ENCODE measurements around the gene NSMCE1. TPM values are rescaled to one million over a fixed set of nuclear protein-coding genes. Genes with fewer than 3 reads are reported as not detected.

The NSMCE1 gene
- total RNA-seq, 1 experiment from 2014 or later: 106 TPM

DNA sequence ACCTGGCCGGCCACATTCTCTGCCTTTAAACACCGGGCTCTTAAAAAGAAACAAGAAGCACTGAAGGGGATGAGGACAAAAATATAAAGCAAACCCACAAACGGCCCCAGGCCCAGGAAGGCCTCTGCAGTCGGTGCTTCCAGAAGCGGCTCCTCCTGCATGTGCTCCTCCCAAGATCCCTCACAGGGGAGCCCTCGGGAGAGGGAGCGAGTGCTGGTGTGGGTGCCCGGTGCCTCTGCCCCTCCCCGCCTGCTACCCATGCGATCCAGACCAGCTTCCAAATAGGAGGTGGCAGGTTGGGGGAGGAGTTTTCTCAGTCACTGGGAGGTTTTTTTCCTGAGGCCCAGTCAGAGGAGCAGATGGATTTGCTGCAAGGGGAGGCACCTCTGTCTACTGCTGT lies 49.4 kb downstream of the NSMCE1 start:
- no peak overlapping the region for H3K27ac Mint-ChIP-seq (ENCODE audit: low read depth, unreplicated experiment)
- CTCF ChIA-PET: interaction anchor here (0.6 to 1.0 kb wide), 3 partner anchors 15 to 39 kb away, joined by 3 to 4 read pairs (median 3); no protein-coding TSS in a partner anchor
- DNase-seq (ENCODE audit: unreplicated experiment): no peak
- no peaks in the 10 kb centered on the region for H3K9me3 Mint-ChIP-seq (ENCODE audit: unreplicated experiment)
- TF ChIP-seq, protein P1, sequence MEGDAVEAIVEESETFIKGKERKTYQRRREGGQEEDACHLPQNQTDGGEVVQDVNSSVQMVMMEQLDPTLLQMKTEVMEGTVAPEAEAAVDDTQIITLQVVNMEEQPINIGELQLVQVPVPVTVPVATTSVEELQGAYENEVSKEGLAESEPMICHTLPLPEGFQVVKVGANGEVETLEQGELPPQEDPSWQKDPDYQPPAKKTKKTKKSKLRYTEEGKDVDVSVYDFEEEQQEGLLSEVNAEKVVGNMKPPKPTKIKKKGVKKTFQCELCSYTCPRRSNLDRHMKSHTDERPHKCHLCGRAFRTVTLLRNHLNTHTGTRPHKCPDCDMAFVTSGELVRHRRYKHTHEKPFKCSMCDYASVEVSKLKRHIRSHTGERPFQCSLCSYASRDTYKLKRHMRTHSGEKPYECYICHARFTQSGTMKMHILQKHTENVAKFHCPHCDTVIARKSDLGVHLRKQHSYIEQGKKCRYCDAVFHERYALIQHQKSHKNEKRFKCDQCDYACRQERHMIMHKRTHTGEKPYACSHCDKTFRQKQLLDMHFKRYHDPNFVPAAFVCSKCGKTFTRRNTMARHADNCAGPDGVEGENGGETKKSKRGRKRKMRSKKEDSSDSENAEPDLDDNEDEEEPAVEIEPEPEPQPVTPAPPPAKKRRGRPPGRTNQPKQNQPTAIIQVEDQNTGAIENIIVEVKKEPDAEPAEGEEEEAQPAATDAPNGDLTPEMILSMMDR (IDR thresholded peaks at IDR 0.05; ENCODE audit: unreplicated experiment): no peak
- no peaks in the 10 kb centered on the region for H3K4me1 Mint-ChIP-seq (ENCODE audit: insufficient read depth, unreplicated experiment)
- no peak overlapping the region for H3K4me3 Mint-ChIP-seq (ENCODE audit: unreplicated experiment)
- POLR2A ChIA-PET: interaction anchor here (0.6 kb wide), 1 partner anchor 1949 kb away, joined by 3 read pairs; no protein-coding TSS in a partner anchor
- no TSS peak for BruUV-seq (replicated peaks)
- no peaks in the 10 kb centered on the region for H3K27me3 Mint-ChIP-seq (ENCODE audit: insufficient read depth, unreplicated experiment)
- H3K36me3 Mint-ChIP-seq (ENCODE audit: insufficient read depth, unreplicated experiment): peaks cover 10% of the 10 kb centered on the region
- intact Hi-C loops (cut with micrococcal nuclease): no loop called here

DNA sequence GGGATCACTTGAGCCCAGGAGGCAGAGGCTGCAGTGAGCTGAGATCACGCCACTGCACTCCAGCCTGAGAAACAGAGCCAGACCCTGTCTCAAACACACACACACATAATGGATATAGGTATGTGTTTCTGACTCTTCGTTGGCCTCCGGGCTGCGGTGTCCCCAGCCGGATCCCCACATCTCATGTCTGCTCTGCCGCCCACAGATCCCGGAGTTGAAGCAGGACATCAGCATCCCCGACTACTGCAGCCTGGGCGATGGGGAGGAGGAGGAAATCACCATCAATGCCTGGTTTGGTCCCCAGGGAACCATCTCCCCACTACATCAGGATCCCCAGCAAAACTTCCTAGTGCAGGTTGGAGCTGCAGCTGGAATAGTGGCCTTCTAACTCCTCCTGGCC lies 49.8 kb downstream of the NSMCE1 start:
- CTCF ChIA-PET: interaction anchor here (0.9 to 1.0 kb wide), 2 partner anchors 16 to 40 kb away, joined by 3 to 4 read pairs; no protein-coding TSS in a partner anchor
- no peak for DNase-seq (ENCODE audit: unreplicated experiment)
- no peaks in the 10 kb centered on the region for H3K27me3 Mint-ChIP-seq (ENCODE audit: insufficient read depth, unreplicated experiment)
- no peaks in the 10 kb centered on the region for H3K4me1 Mint-ChIP-seq (ENCODE audit: insufficient read depth, unreplicated experiment)
- intact Hi-C loops (cut with micrococcal nuclease): no loop called here
- no TSS peak for BruUV-seq (replicated peaks)
- H3K9me3 Mint-ChIP-seq (ENCODE audit: unreplicated experiment): no peaks in the 10 kb centered on the region
- POLR2A ChIA-PET: interaction anchor here (0.6 kb wide), 2 partner anchors 331 to 1949 kb away, joined by 3 to 5 read pairs; partner anchors contain the start of gene KATNIP
- H3K36me3 Mint-ChIP-seq (ENCODE audit: insufficient read depth, unreplicated experiment): peaks cover 10% of the 10 kb centered on the region
- H3K27ac Mint-ChIP-seq (ENCODE audit: low read depth, unreplicated experiment): no peak overlapping the region
- TF ChIP-seq, protein P1 (IDR thresholded peaks at IDR 0.05; ENCODE audit: unreplicated experiment): no peak
- no peak overlapping the region for H3K4me3 Mint-ChIP-seq (ENCODE audit: unreplicated experiment)

- H3K36me3 Mint-ChIP-seq (ENCODE audit: insufficient read depth, unreplicated experiment): peaks cover 5% of the 10 kb centered on the region
- POLR2A ChIA-PET: no interaction called here
- TF ChIP-seq, protein P1 (IDR thresholded peaks at IDR 0.05; ENCODE audit: unreplicated experiment): no peak
- CTCF ChIA-PET: interaction anchor here (1.0 kb wide), 1 partner anchor 17 kb away, joined by 5 read pairs; no protein-coding TSS in a partner anchor
- H3K4me1 Mint-ChIP-seq (ENCODE audit: insufficient read depth, unreplicated experiment): no peaks in the 10 kb centered on the region
- no peaks in the 10 kb centered on the region for H3K27me3 Mint-ChIP-seq (ENCODE audit: insufficient read depth, unreplicated experiment)
- no peak overlapping the region for H3K27ac Mint-ChIP-seq (ENCODE audit: low read depth, unreplicated experiment)
- H3K9me3 Mint-ChIP-seq (ENCODE audit: unreplicated experiment): no peaks in the 10 kb centered on the region
- no peak for DNase-seq (ENCODE audit: unreplicated experiment)
- BruUV-seq (replicated peaks): no TSS peak
- H3K4me3 Mint-ChIP-seq (ENCODE audit: unreplicated experiment): no peak overlapping the region
- intact Hi-C loops (cut with micrococcal nuclease): no loop called here
Observed at GRCh38 chr16:27217256-27217655, 51.3 kb downstream of the NSMCE1 start.

DNA sequence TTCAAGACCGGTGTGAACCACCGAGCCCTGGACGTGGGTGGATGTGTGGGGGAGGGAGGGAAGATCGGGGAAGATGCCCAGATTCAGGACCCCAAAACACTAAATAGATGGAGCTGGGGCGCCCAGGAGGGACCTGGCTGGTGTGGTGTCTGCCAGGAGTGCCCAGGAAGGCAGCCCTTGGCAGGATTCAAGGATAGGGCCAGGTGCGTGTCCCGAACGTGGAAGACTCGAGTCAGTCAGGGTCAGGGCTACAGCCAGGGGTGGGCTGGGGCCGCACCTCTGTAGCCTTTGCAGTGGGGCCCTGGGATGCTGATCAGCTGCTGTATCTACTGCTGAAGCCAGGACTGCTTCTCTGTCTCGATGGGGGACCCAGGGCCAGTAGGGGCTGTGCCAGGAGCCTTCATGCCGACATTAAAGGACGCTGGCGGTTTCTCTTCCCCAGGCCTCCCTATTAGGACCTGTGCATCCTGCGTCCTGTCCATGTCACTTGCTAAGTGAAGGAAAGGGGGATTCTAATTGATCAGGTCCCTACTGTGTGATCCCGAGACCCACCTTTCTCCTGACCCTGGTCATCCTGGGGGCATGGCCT lies 52.2 kb downstream of the NSMCE1 start:
- Mint-ChIP-seq H3K27me3 (ENCODE audit: insufficient read depth, unreplicated experiment) (no peaks in the 10 kb centered on the region), H3K4me1 (ENCODE audit: insufficient read depth, unreplicated experiment) (no peaks in the 10 kb centered on the region)

More for the DNA sequence above, 52.2 kb downstream of the NSMCE1 start:
- BruUV-seq (replicated peaks): no TSS peak
- CTCF ChIA-PET: interaction anchor here (0.5 to 1.0 kb wide), 2 partner anchors 18 to 177 kb away, joined by 3 to 5 read pairs; no protein-coding TSS in a partner anchor
- POLR2A ChIA-PET: no interaction called here
- no peak overlapping the region for H3K27ac Mint-ChIP-seq (ENCODE audit: low read depth, unreplicated experiment)
- intact Hi-C loops (cut with micrococcal nuclease): no loop called here
- TF ChIP-seq, protein P1 (IDR thresholded peaks at IDR 0.05; ENCODE audit: unreplicated experiment): no peak
- DNase-seq (ENCODE audit: unreplicated experiment): no peak
- no peaks in the 10 kb centered on the region for H3K9me3 Mint-ChIP-seq (ENCODE audit: unreplicated experiment)
- H3K36me3 Mint-ChIP-seq (ENCODE audit: insufficient read depth, unreplicated experiment): peaks cover 5% of the 10 kb centered on the region
- H3K4me3 Mint-ChIP-seq (ENCODE audit: unreplicated experiment): no peak overlapping the region

Data from MCF 10A (cell line).